Measurements from ENCODE around the gene ATP6V0C.

ATP6V0C gene

DNA sequence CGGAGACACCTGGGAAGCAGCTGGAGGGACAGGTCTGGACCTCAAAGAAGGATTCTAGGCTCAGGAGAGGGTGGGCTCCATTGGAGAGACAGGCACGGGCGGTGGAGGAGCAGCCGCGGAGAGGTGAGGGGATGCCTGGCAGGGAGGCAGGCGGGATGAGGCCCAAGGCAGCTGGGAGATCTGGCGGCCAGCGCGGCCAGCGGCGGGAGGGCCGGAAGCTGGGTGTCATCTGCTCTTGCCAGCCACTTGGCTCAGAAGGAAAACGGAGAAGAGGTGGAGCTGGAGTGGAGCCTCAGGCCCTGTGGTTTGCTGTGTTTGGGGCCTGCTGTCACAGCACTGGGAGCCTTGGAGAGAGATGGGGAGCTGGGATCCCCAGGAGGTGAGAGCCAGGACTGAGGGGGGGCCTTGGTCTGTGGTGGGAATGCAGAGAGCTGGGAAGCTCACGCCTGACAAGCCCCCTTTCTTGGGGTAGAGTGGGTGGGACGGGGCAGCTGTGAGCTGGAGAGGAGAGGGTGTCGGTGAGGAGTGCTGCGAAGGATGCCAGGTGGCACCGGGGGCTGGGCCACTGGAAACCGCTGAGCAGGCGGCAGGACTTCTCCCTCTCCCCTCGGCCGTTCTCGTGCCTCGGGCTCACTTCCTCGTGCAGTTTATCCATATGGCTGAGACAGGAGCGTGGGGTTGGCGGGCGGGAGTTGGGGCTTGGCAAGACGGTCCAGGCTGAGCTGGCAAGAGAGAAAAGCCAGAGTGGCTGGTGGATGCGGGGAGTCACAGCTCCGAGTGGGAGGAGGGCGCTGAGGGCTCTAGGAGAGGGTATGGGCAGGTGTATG lies 30.8 kb upstream of the ATP6V0C start:
- TF ChIP-seq, protein P1, sequence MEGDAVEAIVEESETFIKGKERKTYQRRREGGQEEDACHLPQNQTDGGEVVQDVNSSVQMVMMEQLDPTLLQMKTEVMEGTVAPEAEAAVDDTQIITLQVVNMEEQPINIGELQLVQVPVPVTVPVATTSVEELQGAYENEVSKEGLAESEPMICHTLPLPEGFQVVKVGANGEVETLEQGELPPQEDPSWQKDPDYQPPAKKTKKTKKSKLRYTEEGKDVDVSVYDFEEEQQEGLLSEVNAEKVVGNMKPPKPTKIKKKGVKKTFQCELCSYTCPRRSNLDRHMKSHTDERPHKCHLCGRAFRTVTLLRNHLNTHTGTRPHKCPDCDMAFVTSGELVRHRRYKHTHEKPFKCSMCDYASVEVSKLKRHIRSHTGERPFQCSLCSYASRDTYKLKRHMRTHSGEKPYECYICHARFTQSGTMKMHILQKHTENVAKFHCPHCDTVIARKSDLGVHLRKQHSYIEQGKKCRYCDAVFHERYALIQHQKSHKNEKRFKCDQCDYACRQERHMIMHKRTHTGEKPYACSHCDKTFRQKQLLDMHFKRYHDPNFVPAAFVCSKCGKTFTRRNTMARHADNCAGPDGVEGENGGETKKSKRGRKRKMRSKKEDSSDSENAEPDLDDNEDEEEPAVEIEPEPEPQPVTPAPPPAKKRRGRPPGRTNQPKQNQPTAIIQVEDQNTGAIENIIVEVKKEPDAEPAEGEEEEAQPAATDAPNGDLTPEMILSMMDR (IDR thresholded peaks at IDR 0.05; ENCODE audit: borderline replicate concordance, insufficient read depth, low read depth, low read length) = no peak
- no peak overlapping the region for H3K4me3 ChIP-seq (ENCODE audit: low read depth, low read length)

DNA sequence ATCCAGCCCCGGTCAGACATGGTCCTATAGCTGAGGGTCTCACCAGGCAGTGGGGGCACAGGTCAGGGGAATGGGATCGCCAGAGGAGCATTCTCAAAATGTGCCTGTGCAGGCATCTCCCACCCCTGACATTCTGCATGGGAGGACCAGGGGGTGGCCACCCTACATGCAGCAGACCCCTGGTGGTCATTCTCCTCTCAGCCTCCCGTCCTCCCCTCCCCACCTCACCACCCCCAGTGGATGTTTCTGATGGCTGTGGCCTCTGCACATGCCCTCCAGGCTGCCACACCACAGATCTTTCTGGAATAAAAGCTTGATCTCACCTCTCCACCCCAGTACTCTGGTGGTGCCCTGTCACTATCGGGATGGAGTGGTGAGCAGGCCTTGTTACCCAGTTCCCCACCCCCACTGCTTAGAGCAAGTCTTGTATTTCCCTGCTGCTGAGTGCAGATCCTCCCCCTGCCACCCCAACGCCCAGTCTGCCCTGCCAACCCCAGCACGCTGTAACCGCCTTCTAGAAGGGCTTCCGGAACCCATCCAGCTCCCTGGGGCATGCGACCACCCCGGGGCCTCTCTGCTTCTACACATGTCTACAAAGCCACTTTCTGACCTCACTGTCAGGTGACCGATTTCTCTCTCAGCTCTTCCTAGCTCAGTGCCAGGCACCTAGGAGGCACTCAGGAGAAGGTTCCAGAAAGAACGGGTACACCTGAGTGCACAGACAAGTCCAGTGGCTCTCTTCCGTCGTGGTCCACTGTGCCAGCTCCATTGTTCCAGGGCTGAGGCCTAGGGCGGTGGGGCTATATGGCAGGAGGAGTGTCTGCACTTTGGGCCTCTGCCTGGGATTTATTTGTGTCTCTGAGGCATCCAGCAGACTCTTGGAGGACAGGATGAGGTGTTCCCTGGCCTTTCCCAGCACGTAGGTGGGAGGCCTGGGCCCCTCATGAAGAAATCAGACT lies 29.5 kb upstream of the ATP6V0C start:
- TF ChIP-seq, protein P1 (IDR thresholded peaks at IDR 0.05; ENCODE audit: borderline replicate concordance, insufficient read depth, low read depth, low read length) = no peak
- H3K4me3 ChIP-seq (ENCODE audit: low read depth, low read length) = no peak overlapping the region

DNA sequence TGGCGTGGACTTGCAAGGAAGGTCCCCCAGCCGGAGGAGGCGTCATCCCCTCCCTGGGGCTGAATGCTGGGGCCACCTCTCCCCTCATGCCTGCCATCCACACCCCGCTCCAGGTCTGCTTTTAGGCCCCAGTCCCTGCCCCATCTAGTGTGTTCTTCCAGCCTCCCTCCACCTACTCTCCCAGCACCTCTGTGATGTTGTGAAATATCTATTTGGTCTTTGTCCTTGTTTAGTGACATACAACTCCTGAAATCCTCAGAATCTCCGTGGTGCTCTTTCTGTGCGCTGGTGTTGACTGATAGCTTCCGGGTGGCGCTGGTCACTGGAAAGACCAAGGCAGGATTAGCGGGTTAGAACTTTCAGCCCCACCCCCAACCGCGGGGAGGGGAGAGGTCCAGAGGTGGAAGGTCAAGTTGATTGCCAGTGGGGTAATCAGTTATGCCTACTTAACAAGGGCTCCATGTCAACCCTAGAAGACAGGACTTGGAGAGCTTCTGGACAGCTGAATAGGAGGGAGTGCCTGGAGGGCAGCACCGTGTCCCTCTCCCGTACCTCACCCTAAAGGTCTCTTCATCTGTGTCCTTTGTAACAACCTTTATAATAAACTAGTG lies 28.7 kb upstream of the ATP6V0C start:
- no peak overlapping the region for H3K4me3 ChIP-seq (ENCODE audit: low read depth, low read length)
- TF ChIP-seq, protein P1 (IDR thresholded peaks at IDR 0.05; ENCODE audit: borderline replicate concordance, insufficient read depth, low read depth, low read length) = no peak

DNA sequence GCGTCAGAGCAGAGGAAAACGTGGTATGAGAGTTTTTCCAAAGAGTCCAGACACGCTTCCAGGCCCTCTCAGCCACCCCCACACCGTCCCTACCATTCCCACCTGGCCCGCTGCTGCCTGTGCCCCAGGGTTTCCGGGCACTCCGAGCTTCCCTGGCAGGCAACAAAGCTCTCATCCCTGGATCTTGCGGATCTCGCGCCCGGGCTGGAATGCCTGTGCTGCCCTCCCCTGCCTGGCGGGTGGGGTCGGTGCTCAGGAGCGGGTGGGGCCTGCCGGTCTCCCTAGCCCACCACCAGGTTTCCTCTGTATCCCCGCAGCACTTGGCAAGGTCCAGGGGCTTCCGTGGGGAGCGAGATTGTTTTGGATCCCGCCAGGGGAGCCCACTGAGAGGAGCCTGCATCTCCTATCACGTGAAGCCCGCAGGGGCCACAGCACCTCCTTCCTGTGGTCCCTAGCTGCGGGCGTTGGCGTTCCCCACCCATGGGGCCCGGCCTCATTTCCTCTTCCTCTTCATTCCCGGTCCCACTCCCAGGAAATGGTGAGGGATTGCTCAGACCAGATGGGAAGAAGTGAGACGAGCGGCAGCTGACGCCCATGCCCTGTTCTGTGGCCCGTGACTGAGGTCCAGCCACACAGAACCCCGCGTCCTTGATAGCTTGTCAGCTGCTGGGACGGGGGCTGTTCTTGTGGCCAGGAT lies 27.8 kb upstream of the ATP6V0C start:
- no peak overlapping the region for H3K4me3 ChIP-seq (ENCODE audit: low read depth, low read length)
- TF ChIP-seq, protein P1 (IDR thresholded peaks at IDR 0.05; ENCODE audit: borderline replicate concordance, insufficient read depth, low read depth, low read length) = no peak

DNA sequence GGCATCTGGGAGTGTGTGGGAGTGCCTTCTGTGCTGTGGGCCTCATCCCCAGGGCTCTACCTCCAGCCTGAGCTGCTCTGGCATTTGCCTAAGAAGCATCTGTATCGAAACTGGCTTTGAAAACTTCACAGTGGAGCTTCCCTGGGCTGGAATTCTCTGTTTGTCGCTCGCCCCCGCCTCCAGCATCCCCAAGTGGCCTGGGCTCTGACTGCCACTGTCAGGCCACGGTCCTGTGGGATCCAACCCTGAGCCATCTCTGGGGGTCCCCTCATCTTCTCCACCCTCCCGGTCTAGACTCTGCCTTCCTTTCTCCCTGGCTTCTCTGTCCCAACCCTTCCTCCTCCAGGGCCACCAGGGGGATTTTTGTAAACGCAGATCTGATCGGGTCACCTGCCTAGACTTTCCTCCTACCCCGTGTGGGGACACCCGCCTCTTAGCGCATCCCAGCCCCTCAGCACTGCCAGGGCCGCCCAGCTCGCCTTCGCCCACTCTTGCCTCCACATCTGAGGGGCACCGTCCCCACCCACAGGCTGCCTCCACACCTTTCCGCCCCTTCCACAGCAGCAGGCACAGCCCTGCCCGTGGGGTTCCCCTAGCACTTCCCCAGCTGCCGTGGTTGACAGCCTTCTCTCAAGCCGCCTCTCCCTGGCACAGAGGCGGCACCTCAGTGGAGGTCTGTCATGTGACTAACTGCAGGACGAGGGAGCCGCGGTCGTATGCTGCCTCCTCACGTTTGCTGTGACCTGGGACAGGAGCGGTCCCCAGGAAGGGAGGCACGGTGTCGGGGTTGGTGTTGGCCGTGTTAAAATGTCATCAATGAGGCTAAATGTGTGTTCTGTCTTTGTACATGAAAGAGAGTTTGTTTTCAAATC lies 26.9 kb upstream of the ATP6V0C start:
- TF ChIP-seq, protein P1 (IDR thresholded peaks at IDR 0.05; ENCODE audit: borderline replicate concordance, insufficient read depth, low read depth, low read length) = peak; percentile 47
- H3K4me3 ChIP-seq (ENCODE audit: low read depth, low read length) = no peak overlapping the region

DNA sequence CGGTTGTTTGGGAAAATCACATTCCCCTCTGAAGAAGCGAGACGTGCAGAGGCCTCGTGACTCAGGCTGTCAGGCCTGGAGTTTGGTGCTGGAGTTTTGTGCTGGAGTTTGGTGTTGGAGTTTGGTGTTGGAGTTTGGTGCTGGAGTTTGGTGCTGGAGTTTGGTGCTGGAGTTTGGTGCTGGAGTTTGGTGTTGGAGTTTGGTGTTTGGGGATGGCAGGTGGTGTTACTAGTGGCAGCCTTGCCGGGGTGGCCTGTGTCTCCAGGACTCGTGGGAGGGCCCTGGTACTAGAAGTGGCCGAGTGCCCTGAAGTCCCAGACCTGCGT lies 26.3 kb upstream of the ATP6V0C start:
- no peak overlapping the region for H3K4me3 ChIP-seq (ENCODE audit: low read depth, low read length)
- TF ChIP-seq, protein P1 (IDR thresholded peaks at IDR 0.05; ENCODE audit: borderline replicate concordance, insufficient read depth, low read depth, low read length) = no peak
